Measurements from ENCODE around the gene COQ10B.

DNA sequence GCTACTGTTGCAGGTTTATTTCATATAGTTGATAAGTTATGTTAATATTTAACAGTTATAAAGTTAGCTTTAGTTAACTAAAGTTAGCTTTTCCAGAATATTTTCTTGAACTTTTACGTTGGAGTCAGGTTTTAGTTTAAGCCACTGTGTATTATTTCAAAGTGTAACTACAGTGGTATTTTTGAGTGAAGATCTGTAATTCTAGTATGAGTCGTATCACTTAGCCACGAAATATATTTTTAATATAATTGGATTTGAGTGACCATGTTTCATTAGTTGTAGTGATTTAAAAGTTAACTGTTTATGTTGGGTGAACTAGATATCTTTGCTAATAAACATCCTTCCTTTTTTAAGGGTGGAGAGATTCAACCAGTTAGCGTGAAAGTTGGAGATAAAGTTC, 49.3 kb downstream of the COQ10B start:
- TF ChIP-seq, protein P1, sequence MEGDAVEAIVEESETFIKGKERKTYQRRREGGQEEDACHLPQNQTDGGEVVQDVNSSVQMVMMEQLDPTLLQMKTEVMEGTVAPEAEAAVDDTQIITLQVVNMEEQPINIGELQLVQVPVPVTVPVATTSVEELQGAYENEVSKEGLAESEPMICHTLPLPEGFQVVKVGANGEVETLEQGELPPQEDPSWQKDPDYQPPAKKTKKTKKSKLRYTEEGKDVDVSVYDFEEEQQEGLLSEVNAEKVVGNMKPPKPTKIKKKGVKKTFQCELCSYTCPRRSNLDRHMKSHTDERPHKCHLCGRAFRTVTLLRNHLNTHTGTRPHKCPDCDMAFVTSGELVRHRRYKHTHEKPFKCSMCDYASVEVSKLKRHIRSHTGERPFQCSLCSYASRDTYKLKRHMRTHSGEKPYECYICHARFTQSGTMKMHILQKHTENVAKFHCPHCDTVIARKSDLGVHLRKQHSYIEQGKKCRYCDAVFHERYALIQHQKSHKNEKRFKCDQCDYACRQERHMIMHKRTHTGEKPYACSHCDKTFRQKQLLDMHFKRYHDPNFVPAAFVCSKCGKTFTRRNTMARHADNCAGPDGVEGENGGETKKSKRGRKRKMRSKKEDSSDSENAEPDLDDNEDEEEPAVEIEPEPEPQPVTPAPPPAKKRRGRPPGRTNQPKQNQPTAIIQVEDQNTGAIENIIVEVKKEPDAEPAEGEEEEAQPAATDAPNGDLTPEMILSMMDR (IDR thresholded peaks at IDR 0.05; ENCODE audit: low read depth, low read length): no peak
- no peak for TF ChIP-seq EZH2phosphoT487 (IDR thresholded peaks at IDR 0.05; ENCODE audit: low read depth)
